T1000 (cell line): ENCODE measurements around the gene MAD2L2.
A peak's percentile ranks its signal among the peaks of the same experiment; 100 is the strongest.

Experiments used
- DNase-seq: peaks from one replicate; lab custom pipeline; 2025; ENCODE audit warnings: mixed read lengths; lab: John Stamatoyannopoulos, UW

Gene MAD2L2

DNA sequence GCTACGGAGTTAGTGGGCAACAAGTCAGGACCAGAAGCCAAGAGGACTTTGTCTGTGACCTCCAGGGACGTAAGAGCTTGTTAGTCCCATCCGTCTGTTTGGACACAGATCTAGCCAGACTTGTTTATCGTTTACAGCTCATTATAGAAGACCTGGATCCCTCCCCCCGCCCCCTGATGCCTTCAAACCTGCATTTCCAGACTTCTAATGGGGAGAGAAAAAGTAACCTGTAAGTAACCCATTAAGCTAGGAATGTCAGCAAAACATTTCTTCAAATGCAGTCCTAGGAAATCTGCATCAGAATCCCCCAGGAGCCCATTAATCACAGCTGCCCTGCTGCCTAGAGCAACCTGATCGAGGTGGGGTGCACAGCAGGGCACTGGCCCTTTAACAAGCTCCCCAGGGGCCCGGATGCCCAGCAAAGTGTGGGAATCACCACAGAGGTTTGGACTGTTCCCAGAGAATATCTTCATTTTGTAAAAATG, 1.4 kb upstream of the MAD2L2 start:
- no peak for DNase-seq

DNA sequence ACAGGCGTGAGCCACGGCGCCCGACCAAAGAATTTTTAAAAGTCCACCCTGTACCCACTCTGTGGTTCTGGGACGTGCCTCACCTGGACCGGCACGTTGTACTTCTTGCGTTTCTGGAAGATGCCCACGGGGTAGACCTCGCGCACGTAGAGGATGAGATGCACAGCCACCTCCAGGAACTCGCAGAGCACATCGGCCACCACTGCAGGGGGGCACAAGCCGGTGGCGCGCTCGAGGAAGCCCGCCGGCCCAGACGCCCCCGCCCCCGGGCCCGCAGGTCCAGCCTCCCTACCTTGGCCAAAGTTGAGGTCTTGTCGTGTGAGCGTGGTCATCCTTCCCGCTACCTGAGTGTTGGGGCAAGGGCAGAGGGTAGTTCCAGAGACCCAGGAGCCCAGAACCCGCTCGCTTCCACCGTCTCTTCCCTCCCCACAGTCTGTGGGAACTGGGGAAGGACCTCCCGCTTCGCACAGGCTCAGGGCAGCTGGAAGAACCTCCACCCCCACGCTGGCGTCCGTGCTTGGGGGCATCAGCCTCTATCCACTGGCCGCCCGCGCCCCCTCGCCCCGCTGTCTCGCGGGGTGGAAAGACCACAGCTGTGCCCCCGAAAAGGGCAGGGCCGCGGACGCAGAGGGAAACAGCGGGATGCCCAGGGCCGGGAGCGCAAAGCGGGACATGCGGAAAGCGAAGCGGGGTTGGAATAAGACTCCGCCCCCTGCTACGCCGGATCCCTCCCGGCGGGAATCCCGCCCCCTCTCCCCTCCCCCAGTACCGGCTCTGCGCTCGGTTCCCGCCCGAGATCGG, 478 bp downstream of the MAD2L2 start:
- DNase-seq = no peak

DNA sequence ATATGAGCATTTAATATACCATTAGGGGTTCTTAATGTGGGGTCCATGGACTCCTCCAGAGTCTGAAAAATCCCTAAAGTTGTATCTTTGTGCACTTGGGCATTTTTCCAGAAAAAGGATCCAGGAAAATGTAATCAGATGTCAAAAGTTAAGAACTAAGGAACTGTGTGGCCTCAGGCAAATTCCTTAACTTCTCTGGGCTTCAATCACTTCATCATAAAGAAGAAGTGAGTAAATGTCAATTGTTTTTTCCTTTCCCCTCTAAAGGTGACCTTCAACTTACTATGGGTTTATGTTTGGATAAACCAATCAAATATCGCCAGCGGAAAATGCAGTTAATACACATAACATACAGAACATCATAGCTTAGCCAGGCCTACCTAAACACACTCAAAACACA, 2.5 kb downstream of the MAD2L2 start:
- DNase-seq = no peak

DNA sequence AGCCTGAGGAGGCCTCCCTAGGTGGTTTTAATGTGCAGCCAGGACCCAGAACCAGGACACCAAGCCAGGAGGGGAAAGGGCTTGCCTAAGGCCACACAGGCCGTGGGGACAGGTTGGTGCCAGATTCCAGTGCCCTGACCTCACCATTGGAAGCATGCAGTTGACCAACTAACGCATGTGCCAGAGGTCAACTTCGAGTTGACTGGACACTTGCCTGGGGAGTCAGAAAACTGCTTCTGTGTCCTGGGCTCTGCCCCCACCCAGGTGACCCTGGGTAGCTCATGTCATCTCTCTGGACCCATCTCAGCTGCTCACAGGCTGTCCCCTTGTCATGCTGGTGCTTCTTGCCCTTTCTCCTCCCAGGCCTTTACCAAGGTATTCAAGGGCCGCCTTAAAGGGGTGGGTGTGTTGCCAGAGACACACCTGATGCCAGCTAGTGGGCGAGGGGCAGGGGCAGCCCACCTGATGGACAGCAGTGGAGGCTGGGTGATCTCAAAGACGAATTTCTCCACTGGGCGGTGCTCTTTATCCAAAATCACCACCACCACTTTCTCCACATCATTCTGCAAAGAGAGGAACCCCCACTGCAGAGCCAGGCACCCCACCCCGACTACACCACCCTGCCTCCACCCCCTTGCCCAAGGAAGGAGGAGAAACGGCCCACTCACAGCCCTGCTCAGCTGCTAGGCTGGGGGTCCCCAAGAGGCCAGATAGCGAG, 4.4 kb downstream of the MAD2L2 start:
- DNase-seq = no peak

DNA sequence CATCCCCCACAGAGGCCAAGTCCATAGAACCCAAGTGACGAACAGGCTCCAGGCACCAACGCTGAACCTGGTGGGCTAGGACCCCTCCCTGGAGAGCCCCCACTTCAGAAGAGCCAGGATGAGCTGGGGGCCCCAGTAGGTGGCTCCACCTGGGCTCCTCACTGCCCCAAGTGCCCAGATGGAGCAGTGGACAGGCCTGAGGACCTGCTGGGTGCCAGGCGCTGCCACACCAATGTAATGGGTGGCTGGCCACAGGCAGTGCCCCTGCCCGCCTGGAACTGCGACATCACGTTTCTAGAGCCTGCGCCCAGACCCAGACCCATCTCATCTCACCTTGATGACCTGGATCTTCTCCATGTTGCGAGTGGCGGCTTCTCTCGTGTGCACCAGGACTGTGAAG, 5.6 kb downstream of the MAD2L2 start:
- DNase-seq = no peak

DNA sequence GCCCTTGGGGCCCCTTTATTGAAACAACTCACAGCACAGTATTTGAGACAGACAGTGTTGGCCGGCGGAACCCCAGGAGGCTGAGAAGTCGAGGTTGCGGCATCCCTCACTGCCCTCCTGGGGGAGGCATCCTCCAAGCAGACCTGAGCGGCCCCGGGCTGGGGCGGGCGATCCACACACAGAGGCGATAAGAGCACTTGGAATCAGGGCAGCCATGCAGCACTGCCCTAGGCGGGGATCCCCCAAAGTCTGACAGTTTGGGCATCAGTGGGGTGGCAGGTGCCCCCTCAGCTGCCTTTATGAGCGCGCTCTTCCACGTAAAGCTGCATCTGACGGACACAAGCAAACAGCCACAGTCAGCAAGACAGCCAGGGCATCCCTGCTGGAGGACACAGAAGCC, 6.5 kb downstream of the MAD2L2 start:
- no peak for DNase-seq

DNA sequence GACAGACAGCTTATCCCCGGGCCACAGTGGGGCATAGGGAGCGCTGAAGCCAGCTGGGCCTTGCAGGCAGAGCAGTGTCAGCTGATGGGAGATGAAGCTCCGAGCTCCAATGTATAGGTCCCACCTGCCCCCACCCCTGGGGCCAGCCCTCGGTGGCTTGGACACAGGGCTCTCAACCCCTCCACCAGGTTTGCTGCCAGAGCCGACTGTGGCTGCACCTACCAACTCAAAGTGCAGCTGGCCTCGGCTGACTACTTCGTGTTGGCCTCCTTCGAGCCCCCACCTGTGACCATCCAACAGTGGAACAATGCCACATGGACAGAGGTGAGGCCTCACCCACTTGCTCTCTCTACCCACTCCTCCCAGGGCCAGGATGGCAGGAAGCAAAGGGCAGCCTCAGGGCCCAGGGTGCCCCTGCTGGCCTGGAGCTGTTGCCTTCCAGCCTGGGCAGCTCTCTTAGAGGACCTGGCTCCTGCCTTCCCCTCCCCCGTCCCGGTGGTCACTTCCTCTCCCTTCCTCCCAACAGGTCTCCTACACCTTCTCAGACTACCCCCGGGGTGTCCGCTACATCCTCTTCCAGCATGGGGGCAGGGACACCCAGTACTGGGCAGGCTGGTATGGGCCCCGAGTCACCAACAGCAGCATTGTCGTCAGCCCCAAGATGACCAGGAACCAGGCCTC, 7.7 kb downstream of the MAD2L2 start:
- DNase-seq = no peak

DNA sequence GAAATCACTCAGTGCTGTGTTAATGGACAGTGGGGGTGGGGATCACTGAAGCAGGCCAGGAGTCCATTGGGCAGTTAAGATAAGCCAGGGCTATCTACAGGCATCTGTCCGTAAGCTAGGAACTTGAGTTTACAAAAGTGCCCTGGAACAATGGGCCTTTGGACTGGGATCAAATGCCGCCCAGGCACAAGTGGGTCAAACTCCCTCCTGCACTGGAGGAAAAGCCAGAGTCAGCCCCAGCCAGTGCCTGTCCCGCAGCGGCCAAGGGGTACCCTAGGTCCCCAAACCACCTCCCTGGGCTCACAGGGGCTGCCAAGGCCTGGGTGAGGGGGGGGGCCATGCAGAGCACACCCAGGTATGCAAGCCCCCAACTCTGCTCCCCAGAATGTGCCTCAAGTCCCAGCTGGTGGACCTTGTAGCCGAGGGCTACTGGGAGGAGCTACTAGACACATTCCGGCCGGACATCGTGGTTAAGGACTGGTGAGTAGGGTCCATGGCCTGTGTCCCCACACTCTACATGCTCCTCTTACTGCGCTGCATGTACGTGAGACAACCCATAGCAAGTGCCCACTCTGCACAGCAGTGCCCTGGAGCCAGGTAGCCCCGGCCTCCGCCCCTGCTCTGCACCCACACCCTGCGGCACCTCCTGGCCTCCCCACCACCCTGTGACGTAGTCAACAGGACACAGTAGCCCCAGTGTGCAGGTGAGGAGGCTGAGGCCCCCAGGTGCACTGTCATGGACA, 9.2 kb downstream of the MAD2L2 start:
- DNase-seq = no peak

DNA sequence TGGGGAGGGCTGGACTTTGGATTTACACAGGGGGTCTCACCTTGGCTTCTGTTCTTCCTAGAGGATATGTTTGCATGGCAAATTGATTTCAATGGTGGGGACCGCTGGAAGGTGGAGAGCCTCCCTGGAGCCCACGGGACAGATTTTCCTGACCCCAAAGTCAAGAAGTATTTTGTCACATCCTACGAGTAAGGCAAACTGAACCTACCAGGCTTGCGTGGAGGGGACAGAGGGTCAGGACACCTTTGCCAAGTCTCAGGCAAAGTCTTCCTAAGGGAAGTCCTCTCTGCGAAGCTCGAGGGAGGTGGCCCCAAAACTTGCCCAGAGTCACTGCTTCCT, 9.8 kb downstream of the MAD2L2 start:
- no peak for DNase-seq

DNA sequence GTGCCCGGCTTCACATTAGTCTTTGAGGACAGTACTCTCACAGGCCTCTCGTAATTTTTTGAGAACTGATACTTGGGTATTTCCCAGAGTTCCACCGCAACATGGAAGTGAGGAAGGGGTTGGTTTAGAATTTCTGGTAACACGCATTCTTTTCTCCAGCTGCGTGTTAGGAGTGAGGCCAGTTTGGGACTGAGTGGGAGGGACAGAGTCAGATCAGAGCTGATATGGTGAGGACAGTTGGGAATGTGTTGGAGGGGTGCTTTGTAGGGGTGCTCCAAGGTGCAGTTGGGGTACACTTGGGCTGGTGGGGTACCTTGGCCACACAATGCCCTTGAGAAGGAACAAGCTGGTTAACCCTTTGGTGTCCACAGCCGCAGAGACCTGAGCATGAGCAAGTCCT, 10.2 kb downstream of the MAD2L2 start:
- no peak for DNase-seq

DNA sequence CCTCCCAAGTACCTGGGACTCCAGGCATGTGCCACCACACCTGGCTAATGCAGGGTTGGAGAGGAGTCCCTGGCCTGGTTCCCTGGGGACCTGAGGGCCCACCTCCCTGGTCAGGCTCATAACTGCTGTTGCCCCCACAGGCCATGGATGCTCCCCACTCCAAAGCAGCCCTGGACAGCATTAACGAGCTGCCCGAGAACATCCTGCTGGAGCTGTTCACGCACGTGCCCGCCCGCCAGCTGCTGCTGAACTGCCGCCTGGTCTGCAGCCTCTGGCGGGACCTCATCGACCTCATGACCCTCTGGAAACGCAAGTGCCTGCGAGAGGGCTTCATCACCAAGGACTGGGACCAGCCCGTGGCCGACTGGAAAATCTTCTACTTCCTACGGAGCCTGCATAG, 12.4 kb downstream of the MAD2L2 start:
- no peak for DNase-seq

DNA sequence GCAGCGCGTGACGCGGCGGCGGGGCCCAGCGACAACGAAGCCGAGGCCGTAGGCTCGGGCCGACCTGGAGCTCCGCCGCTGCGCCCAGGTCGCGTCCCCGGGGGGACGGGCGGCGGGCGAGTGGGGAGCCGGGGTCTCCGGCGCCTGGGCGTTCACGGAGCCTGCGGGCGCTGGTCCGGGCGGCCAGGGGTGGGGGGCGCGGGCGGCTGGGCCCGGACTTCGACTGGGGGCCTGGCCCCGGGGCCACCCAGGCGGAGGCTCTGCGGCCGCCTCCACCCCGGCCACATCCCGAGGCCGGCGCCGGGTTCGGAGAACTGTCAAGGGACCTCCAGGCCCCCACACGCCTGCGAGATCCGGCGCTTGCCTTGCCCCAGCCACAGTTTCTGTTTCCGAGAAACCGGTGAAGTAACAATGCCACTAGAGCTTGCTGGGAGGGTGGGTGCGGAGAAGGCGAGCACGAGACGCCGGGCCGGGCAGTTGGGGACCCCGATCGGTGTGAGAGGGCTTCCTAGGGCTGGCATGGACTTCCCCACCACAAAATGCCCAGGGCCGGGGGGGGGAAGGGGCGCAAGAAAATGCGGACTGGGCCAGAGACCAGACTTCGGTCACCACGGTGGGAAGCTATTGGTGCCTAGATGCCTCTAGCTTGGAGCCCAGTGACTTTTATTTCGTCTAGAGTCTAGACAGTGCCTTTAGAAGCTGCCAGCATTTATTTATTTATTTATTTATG, 16.4 kb downstream of the MAD2L2 start:
- no peak for DNase-seq

DNA sequence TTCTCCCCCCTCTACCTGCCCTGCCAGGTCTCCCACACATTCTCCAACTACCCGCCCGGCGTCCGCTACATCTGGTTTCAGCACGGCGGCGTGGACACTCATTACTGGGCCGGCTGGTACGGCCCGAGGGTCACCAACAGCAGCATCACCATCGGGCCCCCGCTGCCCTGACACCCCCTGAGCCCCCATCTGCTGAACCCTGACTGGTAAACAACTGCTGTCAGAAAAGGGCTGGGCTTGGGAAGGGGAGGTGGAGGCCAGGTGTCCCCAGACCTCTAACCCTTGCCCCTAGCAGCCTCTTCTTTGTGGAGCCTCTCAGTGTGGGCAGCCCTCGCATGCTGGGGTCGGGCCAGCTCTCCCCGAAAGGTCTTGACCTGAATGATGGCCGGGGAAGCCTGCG, 19.8 kb downstream of the MAD2L2 start:
- no peak for DNase-seq

DNA sequence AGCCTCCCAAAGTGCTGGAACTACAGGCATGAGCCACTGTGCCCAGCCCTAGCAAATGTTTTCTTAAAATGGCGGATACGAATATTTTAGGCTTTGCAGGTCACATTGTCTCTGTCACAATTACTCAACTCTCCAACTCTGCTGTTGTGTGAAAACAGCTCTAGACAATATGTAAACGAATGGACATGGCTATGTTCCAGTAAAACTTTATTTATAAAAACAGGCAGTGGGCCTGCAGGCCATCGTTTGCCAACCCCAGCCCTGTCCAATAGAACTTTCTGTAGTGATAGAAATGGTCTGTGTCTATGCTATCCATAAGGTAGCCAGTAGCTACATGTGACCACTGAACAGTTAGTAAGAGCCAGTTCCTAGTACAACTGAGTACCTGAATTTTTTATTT, 21.2 kb downstream of the MAD2L2 start:
- no peak for DNase-seq

DNA sequence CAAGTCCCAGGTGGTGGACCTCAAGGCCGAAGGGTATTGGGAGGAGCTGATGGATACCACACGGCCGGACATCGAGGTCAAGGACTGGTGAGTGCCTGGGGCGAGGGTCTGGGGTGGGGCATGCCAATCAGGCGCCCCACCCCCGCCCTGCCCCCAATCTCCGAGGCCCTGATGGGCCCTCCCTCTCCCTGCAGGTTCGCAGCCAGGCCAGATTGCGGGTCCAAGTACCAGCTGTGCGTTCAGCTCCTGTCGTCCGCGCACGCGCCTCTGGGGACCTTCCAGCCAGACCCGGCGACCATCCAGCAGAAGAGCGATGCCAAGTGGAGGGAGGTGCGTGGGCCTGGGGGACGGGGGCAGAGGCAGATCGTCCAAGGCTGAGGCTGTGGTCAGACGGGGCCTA, 22.4 kb downstream of the MAD2L2 start:
- DNase-seq = no peak

DNA sequence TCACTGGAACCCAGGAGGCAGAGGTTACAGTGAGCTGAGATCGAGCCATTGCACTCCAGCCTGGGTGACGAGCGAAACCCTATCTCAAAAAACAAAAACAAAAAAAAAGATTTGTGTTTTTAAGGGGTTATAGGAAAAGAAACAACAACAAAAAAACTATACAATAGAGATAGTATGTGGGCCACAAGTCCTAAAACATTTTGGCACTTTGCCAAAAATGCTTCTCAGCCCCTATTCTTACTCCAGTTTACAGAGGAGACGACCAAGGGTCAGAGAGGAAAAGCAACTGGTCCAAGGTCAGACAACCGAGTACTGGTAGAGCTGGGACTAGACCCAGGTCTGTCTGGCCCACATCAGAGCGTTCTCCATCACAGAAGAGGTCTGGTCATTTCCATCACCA, 23.3 kb downstream of the MAD2L2 start:
- DNase-seq = no peak

DNA sequence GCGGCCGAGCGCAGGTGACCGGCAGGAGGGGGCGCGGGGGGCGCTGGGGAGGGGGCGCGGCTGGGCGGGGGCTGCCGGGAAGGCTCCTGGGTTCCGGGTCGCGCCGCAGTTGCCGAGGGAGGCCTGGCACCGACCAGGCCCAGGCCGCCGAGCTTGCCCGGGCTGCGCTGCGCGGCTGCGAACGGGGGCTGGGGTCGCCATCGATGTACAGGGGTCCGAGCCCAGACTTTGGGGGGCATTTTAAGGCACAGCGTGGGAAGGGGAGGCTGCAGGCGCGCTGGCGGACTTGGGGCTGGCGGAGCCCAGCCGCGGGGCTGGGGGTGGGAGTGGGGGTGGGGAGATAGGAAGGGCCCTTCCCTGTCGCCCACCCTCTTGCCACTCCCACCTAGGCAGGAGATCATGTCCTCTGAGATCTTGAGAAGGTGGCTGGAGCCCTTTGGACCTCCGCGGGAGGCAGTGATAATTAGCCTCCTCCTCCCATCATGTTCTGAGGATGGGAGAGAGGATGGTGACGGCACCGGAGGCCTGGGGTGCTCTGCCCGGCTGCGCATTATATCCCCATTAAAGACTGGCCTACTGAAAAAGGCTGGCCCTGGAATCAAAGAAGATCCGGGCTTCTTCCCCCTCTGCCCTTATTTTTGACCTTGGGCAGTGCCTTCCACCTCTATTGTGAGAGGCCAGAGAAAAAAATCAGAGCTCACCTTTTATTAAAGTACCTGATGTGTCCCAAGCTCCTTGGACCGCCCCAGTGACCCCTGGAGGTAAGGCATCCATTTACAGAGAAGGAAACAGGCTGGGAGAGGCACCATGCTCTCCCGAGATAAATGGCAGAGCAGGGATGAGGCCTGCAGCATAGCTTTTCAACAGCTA, 25.8 kb downstream of the MAD2L2 start:
- DNase-seq = no peak

DNA sequence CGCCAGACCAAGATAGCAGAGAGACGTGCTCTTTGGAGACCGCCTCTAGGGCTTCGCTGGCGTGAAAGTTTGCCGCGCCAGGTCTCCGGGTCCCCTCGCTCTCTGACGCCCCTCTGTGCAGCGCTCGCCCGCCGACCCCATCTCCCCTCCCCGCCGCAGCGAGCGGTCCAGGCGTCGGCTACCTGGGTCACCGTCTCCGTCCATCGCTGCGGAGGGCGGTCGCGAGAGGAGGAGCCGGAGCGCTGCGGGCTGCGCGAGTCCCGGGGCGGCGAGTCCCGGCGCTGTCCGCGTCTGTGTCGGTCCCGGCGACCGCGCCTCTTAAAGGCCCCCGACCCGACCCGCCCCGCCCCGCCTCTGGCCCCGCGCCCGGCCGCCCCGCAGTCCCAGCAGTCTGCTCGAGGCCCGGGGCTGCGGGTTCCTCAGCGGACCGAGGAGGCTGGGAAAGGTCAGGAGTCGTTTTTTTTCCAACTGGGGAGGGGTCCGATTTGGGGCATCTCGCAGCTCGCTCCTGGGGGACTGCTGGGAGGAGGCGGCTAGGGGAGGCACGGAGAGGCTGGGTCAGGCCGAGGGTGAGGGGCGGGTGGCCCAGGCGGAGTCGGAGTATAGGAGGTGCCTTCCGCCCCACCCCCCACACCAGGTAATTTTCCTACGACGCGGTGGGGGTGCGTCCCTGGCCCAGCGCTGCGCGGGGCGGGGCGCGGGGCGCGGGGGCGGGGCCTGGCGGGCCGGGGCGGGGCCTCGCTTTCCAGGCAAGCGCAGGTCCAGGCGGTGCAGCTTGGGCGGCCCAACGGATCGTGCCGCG, 26.6 kb downstream of the MAD2L2 start, which contains the start of the genes FBXO2 and FBXO44:
FBXO2 (minus strand) TSS at position 293 of the 802 bp plus-strand sequence; CDS start at position 204, 89 bp downstream.
FBXO44 (plus strand) TSS at position 741 of the 802 bp plus-strand sequence. CDS start 959 bp downstream, outside the sequence.
- peak; percentile 24 for DNase-seq

DNA sequence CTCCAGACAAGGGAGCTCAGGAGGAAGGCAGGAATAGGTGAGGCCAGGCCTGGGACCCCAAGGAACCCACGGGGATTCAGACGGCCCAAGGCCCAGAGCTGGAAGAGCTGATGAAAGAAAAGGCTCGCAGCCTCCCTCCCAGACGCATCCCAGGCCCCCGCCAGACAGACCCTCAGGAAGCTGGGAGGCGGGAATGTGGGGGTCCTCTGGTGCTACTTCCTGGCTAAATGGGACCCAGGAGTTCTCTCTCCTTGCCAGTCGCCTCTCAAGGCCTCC, 27.1 kb downstream of the MAD2L2 start:
- no peak for DNase-seq
